GM18861 (cell line): ENCODE measurements around the gene KLC3.
"Not testable (repeated sequence)": the region's sequence is repeated elsewhere in the genome, so short reads cannot be mapped to it uniquely, and the experiment has no call there.

ENCODE experiments used
- ATAC-seq: cut with Tn5 transposase; IDR thresholded peaks from one replicate; pipeline ENCODE4 v1.9.1; 2021; ENCODE audit not compliant: unreplicated experiment

The KLC3 gene

DNA sequence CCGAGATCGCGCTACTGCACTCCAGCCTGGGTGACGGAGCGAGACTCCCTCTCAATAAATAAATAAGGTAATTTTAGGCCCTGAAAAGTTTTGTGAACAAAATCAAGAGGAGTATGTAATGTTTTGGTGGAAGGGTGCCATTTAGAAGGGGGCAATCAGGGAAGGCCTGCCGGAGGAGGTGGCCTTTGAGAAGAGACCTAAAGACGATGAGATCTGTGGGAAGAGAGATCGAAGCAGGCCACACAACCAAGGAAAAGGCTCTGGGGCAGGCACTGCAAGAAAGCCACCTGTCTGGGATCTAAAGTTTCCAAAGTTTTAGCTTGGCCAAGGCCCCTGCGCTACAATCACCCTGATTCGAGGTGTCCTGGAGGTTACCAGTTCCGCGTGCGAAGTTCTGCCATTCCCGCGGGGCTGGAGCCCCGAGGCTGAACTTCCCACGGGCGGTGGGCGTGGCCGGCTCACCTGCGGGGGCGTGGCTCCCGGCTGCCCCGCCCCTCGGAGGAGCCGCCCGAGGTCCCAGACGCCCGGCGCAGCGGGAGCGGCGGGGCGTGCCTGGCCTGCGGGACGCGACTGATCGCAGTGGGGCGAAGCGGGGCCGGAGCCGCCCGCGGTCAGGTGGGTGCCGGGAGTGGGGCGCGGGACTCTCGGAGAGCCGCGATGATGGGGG lies at the start of gene KLC3:
TSS of gene KLC3 (plus strand) at position 519 of the 667 bp plus-strand sequence. CDS start 4,792 bp downstream, outside the sequence.
- no peak for ATAC-seq

DNA sequence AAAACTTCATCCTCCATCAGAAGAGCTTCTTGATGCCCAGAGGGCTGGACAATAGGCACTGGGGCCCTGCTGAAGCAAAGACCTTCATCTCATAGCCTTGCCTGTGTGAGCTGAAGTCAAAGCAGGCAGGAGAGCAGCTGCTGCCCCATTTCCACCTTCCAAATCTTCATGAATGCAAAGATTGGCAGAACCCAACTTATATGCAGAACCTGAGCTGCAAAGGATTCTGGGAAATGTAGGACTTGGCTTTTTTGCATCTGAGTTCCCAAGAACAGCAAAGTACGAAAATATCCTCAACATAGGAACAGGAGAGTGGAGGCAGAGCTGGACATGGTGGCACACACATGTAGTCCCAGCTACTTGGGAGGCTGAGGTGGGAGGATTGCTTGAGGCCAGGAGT lies 48.7 kb upstream of the KLC3 start:
- no peak for ATAC-seq

- no peak for ATAC-seq
Observed at GRCh38 chr19:45293682-45294081, 46.9 kb upstream of the KLC3 start.

DNA sequence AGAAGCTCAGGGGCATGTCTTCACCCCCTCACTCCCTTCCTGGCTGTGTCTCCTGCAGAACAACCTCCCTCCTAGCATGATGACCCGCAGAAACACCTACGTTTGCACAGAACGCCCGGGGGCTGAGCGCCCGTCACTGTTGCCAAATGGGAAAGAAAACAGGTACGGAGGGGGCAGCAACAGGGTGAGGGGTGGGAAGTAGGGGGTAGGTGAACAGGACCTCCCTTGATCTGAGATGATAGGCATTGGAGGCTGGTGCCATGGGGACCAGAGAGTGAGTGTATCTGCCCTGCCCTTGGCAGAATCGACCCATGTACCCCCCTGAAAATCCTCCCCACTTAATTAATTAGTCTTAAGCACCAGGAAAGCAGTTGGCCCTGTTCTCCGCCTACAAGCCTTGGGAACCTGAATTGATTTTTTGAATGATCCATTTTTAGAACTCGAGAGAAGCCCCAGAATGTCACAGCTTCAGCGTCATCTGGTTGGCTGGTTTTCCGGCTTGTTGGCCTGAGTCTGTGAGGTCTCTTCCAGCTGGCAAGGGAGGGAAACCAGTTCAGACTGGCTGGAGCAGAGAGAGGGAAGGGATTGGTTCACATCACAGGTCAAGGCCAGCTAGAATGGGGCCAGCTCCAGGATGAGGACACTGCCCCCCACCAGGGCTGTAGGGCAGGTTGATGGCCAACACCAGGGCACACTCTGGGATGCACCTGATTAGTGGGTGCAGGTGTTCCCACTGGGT lies 46.1 kb upstream of the KLC3 start:
- no peak for ATAC-seq

DNA sequence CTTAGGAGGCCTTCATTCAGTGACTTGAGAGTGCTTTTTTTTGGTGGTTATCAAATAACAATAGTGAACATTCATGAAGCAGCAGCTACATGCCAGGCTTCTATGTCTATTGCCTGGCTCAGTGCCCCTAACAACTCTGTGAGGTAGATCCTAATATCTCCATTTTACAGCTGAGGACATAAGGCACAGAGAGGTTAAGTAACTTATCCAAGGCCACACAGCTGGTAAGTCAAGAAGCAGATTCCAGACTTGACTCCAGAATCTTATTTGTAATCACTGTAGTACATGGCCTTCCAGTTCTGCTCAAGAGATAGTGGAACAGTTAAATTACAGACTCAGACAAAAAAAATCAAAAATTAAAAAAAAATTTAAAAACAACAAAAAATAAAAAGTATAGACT lies 44.7 kb upstream of the KLC3 start:
- no peak for ATAC-seq

GRCh38 chr19:45296355-45296754 lies 44.2 kb upstream of the KLC3 start:
- ATAC-seq = no peak

DNA sequence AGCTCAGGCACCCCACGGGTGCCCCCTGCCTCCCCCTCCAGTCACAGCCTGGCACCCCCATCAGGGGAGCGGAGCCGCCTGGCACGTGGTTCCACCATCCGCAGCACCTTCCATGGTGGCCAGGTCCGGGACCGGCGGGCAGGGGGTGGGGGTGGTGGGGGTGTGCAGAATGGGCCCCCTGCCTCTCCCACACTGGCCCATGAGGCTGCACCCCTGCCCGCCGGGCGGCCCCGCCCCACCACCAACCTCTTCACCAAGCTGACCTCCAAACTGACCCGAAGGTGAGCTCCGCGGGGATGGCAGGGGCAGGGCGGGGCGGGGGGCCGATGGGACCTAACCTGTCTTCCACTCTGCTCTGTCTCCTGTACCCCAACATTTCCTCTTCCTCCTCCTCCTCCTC lies 42.9 kb upstream of the KLC3 start:
- ATAC-seq = no peak

- ATAC-seq = no peak
Observed at GRCh38 chr19:45298264-45298663, 42.3 kb upstream of the KLC3 start.

DNA sequence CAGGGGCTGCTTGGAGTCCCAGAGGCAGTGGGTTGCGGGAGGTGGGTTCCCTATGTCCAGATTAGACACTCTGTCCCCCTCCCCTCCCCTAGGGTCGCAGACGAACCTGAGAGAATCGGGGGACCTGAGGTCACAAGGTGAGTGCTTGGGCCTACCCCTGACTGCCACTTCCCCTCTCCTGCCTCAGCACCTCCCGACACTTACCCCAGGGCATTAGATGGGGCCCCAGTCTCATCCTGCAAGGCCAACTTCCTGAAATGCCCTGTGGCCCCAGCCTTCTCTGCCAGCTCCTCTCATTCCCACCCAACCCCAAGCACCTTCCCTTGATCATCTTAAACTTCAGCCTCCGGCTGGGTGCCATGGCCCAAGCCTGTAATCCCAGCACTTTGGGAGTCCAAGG lies 40.8 kb upstream of the KLC3 start:
- ATAC-seq = no peak

GRCh38 chr19:45302416-45302815 lies 38.1 kb upstream of the KLC3 start:
- no peak for ATAC-seq

DNA sequence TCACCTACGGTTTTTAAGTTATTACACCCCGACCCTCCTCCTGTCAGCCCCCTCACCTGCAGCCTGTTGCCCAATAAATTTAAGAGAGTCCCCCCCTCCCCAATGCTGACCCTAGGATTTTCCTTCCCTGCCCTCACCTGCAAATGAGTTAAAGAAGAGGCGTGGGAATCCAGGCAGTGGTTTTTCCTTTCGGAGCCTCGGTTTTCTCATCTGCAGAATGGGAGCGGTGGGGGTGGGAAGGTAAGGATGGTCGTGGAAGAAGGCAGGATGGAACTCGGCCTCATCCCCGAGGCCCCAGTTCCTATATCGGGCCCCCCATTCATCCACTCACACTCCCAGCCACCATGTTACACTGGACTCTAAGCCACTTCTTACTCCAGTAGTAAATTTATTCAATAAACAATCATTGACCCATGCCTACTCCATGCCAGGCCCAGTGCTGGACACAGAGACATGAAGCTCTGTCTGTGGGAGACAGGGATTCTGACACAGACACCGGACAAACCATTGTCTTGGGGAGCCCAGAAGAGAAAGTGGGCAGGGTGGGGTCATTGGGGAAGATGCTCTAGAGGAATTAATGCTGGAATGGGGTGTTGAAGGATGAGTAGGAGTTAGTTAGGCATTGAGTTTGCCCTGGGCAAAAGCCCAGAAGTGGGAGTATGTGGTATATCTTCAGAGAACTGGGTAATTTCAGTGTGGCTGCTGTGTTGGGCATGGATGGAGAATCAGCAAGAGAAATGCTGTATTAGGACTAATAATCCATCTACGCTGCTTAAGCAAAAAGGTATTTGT lies 37.1 kb upstream of the KLC3 start:
- no peak for ATAC-seq

DNA sequence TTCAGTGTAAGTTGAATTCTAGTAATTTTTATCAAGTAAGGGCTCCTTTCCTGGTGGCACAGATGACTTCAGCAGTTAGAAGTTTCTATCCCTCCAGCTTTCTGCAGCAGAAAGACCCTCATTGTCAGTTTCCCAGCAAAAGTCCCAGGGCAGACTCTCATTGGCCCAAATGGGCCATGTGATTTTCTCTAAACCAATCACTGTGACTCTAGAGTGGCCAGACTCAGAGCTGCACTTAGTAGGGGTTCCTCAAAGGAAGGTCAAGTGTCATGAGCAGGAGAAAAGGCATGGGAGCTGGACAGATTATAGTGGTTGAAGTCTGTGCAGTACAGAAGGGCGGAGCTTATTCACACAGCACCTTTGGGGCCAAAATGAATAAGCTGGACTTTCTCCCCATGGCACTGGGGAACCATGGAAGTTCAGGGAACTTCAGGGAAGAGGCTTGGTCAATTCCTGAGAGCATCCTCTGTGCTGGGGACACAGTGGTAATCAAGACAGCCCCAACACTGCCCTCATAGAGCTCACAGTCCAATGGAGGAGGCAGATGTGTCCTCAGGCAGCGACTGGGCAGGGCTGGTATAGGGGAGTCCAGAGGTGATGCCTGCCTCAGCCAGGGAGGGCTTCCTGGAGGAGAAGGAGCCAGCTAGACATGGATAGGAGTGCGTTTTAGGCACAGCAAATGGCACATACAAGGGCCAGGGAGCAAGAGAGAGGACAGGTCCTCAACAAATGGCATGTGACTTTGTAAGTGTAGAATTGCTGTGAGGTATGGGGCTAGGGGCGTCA lies 36.2 kb upstream of the KLC3 start:
- no peak for ATAC-seq

DNA sequence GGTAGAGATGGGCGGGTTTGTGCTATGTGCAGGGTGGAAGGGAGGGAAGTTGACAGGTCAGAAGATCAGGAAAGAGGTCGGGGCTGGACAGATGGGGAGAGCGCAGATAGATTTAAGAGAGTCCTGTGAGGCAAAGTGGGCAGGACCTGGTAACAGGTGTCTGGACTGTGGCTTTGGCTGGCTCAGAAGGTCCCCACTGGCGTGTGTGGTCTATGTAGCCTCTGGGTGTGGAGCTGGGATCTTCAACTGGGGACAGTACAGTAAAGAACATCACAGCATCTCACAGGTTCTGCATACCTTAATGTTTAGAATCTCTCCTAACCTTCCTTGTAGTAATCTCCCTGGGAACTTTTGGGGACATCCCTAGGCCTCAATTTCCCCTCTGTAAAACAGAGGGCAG lies 35.5 kb upstream of the KLC3 start:
- no peak for ATAC-seq

- no peak for ATAC-seq
Observed at GRCh38 chr19:45305421-45305820, 35.1 kb upstream of the KLC3 start.

- no peak for ATAC-seq
Observed at GRCh38 chr19:45306040-45306439, 34.5 kb upstream of the KLC3 start.

GRCh38 chr19:45306518-45307027 lies 34.0 kb upstream of the KLC3 start:
- no peak for ATAC-seq

- no peak for ATAC-seq
Observed at GRCh38 chr19:45307361-45307760, 33.2 kb upstream of the KLC3 start.

DNA sequence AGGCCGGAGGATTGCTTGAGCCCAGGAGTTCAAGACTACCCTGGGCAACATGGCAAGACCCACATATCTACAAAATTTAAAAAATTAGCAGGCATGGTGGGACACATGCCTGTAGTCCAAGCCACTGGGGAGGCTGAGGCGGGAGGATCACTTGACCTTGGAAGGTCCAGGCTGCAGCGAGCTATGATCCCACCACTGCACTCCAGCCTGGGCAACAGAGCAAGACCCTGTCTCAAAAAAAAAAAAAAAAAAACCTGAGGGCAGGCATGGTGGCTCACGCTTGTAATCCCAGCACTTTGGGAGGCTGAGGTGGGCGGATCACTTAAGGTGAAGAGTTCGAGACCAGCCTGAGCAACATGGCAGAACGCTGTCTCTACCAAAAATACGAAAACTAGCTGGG lies 31.2 kb upstream of the KLC3 start:
- ATAC-seq = not testable (repeated sequence)

- ATAC-seq = no peak
Observed at GRCh38 chr19:45311621-45312020, 28.9 kb upstream of the KLC3 start.

DNA sequence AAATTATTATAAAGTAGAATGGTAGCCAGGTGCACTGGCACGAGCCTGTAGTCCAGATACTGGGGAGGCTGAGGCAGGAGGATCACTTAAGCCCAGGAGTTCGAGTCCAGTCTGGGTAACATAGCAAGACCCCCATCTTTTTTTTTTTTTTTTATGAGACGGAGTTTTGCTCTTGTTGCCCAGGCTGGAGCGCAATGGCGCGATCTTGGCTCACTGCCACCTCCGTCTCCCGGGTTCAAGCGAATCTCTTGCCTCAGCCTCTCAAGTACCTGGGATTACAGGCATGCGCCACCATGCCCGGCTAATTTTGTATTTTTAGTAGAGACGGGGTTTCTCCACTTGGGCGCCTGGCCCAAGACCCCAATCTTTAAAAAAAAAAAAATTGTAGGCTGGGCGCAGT lies 28.3 kb upstream of the KLC3 start:
- not testable (repeated sequence) for ATAC-seq

GRCh38 chr19:45314708-45315245 lies 25.8 kb upstream of the KLC3 start:
- ATAC-seq = no peak
